GM19351 (cell line): ENCODE data around the gene TSKU.
"Not testable (repeated sequence)": the region's sequence is repeated elsewhere in the genome, so short reads cannot be mapped to it uniquely, and the experiment has no call there.

ENCODE experiments used
- ATAC-seq: cut with Tn5 transposase; IDR thresholded peaks from one replicate; pipeline ENCODE4 v1.9.1; 2021; ENCODE audit warnings: mild to moderate bottlenecking, moderate library complexity; ENCODE audit not compliant: unreplicated experiment

TSKU gene

GRCh38 chr11:76799066-76799804 lies 16.1 kb downstream of the TSKU start:
- peak; percentile 82 for ATAC-seq

DNA sequence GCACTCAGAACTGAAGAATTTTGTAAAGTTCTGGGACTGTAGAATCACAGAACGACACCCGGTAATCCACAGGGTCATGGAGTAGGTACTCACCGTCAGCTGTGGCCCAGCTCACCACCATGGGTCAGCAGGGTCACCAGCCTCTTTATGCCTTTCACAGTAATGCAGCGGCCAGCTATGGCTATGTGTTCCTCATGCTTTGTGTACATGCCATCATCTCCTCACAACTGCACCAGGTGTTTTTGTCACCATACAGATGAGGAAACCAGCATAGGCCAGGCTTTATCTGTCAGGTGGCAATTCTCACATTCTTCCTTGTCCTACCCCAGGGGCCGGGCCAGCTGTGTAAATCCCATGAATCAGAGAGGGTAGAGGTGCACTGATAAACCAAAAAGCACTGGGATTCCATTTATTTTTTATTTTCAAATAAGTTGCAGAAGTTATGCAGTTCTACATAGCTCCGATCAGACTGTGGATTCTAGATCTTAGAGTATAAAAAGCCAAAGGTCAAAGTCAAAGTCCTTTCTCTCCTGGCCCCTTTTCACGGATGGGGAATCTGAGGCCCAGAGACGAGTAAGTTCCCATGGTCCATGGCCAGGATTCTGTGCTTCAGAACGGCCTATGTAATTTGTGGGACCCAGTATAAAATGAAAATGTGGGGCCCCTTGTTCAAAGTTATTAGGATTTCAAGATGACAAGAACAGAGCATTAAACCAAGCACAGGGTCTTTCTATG lies 17.5 kb downstream of the TSKU start:
- ATAC-seq = no peak

GRCh38 chr11:76801225-76801624 lies 18.1 kb downstream of the TSKU start:
- no peak for ATAC-seq

- ATAC-seq = no peak
These were observed 18.6 kb downstream of the TSKU start for GRCh38 chr11:76801736-76802135.

GRCh38 chr11:76802151-76802550 lies 19.0 kb downstream of the TSKU start:
- no peak for ATAC-seq

DNA sequence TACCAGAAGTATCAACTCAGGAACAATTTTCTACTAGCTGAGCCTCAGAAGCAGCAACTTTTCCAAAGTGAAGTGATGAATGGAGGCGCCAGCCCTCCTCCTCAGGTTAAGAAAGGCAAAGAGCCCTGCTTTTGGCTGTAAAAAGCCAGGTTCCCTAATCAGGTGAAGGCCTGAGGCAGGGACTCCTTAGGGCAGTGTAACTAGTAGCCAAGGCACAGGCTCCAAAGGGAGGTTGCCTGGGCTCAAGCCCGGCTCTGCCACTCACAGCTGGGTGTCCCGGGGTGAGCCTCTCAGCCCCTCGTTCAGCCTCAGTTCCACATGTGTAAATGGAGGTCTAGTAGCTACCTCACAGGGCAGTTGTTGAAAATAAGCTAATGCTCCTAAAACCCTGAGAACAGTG lies 19.5 kb downstream of the TSKU start:
- ATAC-seq = no peak

DNA sequence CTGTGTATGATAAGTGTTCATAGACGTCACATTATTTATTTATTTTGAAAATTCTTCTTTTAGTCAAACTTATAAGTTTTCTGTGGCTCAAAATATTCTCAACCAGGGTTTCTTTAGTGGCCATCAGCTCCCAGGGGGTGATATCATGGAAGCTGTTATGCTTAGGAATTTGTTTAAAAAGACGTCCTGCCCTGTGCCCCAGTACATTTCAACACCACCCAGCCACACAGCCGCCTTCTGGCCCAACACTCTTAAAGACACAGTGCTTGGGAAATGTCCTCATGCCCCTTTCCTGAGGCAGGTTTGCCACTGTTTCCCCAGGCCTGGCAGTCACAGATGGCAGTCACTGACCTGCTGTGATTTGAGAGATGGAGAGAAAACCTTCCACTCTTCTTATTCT lies 19.9 kb downstream of the TSKU start:
- ATAC-seq = no peak

DNA sequence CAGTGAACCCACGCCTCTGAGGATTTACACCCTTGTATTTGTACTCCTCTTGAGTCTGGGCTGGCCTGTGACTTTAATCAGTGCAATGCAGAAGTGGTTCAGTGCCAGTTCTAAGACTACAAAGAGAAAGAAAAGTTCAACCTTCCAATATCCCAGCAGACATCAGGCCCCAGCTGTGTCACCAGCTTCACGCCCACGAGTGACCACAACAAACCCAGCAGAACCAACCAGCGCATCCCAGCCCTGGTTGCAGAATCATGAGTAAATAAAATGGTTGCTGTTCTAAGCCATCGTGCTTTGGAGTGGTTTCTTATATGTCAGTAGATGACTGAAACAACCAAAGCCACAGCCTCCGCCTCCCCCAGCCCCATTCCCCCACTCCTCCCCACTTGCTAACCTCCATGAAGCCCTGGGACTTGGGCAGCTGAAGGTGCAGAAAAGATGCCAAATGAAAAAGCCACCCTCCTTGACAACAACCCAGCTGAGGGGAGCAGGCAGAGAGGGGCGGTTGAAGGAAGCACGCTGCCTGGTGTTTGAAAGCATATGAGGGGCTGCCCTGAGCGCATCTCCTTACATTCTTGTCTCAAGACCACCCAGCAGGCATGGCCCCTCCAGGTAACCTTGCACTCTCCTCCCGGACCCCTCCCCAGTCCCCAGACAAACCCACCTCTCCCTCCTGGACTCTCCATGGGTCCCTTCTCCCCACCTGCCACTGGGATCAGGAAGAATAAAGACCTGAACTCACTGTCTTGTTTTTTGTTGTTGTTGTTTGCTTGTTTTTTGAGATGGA lies 20.9 kb downstream of the TSKU start:
- no peak for ATAC-seq

DNA sequence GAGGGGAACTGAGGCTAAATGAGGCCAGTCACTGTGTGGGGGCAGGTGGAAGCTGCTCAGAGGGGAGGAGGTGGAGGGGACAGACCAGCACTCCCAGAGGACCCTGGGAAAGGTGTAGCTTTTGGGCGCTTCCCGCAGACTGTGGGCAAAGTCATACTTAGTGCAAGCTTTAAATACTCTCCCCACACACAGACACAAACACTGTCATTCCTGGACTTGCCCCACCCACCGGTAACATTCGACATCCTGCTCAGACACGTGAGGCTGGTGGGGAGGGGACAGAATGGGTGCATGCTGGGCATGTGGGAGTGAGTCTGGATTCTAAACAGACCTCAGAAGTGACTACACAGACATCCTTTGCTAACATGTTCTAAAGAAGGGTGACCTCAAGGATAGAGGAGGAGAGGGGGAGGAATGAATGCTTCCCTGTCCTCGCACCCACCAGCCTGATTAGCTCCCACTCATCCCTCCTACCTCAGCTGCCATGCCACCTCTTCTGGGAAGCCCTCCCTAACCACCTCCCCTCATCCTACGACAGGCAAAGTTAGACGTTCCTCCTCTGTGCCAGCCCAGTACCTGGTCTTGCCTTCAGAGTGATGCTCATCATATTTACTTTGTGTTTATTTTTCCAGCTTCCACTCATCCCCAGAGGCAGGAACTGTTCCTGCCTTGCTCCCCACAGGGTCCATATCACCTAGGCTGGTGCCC lies 22.2 kb downstream of the TSKU start:
- ATAC-seq = no peak

DNA sequence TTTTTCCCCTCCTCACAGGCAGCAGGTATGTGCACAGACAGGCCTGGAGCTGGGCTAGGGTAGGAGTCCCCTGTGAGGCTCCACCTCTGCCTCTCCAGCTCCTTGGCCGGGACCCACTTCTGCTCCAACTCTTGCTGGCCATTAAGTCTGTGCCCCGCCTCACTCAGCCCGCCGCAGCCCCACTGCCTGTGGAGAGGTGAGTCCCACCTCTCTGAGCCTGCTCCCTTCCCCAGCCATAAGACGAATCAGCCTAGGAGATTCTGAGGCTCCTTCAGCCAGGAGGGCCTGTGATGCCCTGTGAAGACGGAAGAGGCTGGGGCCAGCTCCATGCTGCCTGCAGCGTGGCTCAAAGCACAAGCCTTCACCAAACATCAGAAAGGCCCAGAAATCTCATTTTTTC lies 23.0 kb downstream of the TSKU start:
- ATAC-seq = no peak

DNA sequence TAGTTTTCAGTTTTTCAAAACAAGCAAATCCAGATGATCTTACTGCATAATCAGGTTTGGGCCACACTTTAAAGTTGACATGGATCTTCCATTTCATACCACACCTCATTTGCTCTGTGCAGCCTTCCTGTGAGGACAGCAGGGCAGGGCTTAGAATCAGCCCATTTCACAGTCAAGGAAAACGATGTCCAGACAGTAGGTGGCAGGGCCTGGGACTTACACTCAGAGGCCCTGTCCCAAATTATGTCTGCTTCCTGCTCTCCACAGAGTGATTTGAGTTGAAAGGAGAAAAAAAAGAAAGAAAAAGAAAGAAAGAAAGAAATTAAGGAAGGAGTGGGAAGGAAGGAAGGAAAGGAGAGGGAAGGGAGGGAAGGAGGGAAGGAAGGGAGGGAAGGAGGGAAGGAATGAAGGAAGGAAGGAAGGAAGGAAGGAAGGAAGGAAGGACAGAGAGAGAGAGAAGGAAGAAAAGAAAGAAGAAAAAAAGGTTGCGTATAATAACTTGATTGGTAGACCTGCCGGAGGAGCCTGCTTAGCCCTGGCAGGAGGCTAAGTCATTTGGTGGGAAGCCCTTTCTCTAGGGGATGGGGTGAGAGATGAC lies 23.6 kb downstream of the TSKU start:
- no peak for ATAC-seq

DNA sequence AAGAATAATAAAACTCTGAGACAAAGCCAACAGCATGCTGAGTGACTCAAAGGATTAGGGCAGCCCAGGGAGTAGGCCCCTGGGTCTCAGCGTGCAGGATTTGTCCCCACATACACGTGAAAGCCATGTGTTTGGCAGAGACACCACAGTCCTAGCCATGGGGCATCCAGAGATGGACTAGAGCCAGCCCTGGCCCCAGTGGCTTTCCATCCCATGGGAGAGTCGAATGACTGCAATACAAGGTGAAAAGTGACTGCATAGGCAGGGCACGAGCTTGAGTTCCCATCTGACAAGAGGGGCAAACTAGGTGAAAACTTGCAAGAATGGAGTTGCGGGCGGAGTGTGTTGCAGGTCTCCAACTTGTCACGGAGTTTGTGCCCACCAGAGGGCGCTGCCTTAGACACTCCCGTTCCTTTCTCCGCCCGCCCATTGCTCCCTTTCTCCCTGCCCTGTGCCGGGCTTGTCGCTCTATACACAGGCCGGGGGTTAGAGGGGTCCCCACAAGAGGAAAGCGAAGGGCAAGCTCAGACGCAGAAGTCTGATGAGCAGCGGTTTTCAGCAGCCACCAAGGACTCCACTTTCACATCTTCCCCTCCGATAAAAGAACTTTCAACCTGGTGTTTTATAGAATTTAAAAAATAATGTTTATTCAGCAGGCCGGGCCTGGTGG lies 24.2 kb downstream of the TSKU start:
- no peak for ATAC-seq

GRCh38 chr11:76808171-76808570 lies 25.0 kb downstream of the TSKU start:
- no peak for ATAC-seq

GRCh38 chr11:76808996-76809395 lies 25.8 kb downstream of the TSKU start:
- no peak for ATAC-seq

GRCh38 chr11:76810151-76810853 lies 27.1 kb downstream of the TSKU start:
- ATAC-seq = no peak

DNA sequence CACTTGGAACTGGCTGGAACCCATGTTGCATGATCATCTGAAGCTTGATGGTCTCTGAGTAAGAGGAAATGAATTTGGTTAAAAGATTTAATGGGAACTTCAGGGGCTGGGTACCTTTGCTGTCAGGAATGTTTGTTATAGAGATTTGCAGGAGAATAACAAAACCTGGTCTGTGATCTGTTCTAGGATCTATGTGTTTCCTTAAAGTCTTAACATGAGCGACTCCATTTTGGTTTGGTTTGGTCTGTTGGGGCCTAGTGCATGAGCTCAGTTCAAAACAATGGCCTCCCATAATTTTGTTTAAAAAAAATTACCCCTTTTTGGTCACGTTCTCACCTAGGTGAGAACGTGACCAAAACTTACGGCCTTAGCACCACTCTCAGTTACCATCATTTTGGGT lies 28.1 kb downstream of the TSKU start:
- no peak for ATAC-seq

DNA sequence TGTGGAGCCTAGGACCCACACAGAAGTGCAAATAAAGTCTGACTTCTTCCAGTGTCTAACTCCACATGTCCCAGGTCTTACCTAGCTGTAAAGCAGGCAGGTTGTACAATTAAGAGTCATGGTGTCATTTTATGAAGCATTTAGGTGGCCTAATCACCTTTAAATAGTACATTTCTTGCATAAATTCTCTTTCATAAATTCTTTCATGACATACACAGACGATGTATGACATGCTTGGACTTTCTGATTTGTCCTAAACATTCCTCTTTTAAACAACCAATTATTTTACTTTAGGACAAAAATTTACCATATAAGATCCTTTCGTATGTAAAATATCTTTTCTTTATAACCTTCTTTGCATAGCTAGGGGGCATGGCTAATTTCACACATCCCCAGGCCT lies 31.3 kb downstream of the TSKU start:
- no peak for ATAC-seq

- not testable (repeated sequence) for ATAC-seq
These were observed 32.5 kb downstream of the TSKU start for GRCh38 chr11:76815678-76816077.

DNA sequence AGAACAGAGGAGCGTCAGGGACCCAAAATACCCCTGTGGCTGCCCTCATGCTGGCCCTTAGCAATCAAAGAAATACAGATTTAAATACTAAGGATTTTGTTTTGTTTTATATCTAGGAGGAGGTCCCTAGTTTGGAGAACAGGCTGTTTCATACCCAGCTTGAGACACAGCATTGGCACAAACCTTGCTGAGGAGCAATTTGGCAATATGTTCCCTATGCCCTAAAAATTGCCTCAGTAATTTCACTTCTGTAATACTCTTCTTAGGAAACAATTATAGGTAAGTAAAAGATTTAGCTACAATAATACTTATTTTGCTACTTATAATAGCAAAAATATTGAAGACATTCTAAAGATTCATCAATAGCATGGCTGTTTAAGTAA lies 37.0 kb downstream of the TSKU start:
- ATAC-seq = no peak

GRCh38 chr11:76821396-76821795 lies 38.2 kb downstream of the TSKU start:
- ATAC-seq = not testable (repeated sequence)
